NCI-H2029 (cell line): ENCODE data around the gene CLEC7A.

ENCODE experiments used
- DNase-seq: peaks from one replicate; lab custom pipeline; 2025; lab: John Stamatoyannopoulos, UW

CLEC7A gene

DNA sequence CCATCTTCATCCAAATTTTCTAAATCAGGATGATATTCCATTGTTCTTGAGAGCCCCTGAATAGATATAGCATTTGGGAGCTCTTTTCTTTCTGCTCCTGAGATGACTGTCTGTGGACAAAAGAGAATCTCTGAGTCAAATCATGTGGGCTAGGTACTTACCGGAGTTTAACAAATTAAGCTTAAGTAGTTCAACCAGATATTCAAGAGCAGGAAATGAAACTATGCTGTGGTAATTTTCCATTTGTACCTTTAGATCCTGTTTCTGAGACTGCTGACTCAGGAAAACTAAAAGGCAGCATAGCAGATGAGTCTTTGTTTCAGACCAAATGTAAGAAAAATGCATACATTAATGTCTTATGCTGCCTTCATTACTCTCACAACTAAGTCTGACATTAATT lies at the start of gene CLEC7A:
TSS of gene CLEC7A (minus strand) at position 158 of the 400 bp plus-strand sequence. CDS start at position 41, 117 bp downstream.
- DNase-seq = no peak

DNA sequence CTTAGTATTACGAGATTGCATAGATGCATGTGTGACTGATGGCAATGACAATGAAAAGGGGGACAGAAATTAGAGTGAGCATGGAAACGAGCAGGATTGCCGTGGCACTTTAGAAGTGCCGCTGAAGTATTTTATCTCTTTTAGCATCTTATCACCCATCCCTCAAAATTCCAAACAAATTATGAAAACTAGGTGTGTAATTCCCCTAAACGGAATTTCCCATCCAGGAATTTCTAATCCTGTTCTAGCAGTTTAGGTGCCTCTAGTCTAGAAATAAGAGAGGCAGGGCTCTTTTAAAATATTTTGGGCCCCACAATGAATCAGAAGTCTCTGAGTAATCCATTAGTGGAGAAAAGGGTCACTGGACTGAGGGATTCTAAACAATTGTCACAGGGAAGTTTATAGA lies 49.8 kb upstream of the CLEC7A start:
- DNase-seq = no peak

DNA sequence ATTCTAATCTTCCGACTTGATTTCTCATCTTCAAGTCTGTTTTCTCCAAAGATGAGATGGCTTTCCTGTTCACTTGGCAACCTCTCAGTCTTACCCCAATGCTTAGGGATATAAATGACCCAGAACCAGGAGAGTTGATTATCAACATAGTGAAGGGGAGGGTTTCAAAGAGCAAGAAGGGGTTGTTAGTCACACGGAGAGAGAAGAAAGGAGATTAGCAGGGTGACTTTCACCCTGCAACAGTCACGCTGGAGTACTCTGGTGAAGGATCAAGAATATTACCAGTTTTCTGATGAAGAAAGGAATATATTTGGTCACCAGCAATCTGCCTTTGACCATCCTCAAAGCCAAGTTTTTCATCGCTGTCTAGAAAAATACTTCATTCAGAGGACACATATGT lies 48.8 kb upstream of the CLEC7A start, which contains the start of gene TMEM52B:
TSS of gene TMEM52B (plus strand) at position 212 of the 400 bp plus-strand sequence. CDS start 543 bp downstream, outside the sequence.
- DNase-seq = no peak

DNA sequence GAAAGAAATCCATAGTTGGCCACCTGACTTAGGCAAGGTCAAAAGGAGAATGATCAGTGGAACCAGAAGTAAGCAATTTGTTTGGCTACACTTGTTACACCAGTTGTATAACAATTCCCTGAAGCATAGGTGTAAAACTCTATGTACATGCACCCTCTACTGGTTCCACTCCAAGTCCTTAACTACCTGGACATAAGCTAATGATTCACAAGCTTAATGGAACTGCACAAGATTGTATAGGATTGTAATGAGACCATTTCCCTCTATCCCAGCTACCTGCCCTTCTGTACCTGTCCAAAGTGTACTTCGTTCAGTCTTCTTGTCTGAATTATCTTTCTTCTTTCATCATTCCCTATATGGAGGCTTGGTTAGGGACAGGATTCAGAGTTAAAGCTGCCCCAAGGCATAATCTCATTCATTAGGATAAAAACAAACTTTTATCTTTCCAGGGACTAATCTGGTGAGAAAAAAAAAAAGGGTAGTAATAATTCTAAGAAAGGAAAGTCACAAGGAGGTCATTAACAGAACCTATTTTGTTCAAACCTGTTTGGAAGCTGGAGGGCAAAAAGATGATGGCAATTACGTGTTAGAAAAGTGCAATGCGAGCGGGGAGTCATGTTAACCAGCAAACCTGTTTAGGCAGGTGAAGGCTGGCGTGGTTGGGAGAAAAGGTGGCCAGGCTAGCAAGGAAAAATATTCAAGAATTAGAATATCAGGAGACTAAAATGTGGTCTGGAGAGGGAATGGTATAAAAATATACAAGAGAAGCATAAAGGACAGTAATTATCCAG lies 46.0 kb upstream of the CLEC7A start:
- no peak for DNase-seq

DNA sequence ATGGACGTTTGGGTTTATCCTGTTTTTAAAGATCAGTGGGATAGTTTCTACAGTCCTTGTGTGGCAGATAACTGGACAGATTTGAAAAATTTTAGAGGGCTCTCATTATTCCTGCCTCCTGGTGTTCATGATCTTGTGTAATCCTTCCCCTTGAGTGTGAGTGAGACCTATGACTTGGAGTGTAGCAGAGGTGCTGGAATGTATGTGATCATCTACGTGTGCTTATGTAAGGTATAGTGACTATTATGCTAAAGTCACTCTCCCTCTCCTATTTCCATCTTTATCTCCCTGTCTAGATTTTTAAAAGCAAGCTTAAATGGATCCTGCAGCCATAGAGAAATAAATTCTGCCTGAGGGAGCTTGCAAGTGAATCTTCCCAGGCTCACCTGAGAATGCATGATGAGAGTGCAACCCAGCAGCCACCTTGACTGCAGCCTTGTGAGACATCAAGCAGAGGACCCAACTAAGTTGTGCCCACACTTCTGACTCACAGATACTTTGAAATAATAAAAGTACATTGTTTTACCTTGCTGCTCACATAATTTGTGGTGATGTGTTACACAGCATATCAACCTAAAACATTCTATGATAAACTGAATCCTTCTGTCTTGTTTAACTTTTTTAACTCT lies 45.1 kb upstream of the CLEC7A start:
- DNase-seq = no peak

DNA sequence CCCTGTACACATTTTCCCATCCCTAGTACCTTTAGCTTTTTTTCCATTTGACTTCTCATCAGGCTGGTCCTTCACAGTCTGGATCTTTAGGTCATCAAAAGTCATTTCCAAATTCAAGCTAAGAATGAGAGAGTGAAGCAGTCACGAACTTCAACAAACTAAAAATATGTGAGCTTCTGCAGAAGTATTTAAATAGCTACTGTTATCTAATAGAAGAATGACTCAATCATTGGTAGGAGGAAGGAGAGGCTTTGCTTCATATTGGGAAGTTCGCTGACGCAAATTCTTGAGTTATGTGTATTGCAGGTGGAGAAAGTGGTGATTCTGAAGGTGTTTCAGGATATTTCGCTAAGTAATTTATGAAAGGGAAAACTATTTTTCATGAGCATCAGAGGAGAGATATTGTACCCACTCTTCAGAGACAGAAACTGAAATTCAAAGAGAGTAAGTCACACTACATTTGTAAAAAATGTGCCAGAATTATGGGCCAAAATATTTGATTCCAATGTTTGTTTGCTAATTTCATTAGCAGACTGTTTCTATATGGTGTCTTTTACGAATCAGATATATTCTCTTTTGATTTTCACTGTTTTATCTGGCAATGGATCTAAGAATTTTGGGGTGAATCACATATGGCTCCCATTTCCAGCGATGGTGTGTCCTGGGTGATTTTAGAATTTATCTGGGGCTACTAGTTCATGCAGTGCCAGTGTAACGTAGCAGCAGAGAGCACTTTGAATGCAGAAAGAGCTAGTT lies 42.2 kb upstream of the CLEC7A start, which contains the start of gene OLR1:
TSS of gene OLR1 (minus strand) at position 160 of the 756 bp plus-strand sequence. CDS start at position 105, 55 bp downstream.
- DNase-seq = no peak

DNA sequence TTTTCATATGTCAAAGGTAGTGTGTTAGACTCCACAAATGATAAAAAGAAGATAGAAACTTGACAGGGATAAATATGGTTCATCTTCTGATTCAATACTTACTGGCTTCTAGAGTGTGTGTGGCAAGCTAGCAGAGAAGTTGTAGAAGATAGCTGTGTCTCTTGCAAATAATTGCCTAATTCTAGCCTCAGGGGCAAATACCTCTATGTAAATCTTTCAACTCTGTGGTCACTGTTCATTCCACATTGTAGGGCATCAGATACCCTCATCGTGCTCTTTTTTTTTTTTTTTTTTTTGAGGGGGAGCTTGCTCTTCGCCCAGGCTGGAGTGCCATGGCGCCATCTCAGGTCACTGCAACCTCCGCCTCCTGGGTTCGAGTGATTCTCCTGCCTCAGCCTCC lies 40.2 kb upstream of the CLEC7A start:
- DNase-seq = no peak

DNA sequence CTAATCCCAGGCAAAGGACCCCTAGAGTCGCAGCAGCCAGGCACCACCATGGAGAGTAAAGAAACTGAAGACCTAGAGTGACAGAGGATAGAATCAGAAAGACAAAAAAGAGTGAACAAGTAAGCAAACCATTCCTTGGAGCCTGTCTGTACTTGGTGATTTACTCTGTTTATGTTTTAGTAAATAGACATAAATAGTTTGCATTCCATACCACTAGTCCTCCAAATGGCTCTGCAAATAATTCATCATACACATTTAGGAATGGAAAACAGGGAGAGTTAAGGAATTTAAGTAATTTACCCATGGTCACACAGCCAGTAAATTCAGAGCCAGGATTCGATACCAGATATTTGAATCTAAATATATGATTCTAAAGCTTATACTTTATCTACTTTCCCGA lies 39.1 kb upstream of the CLEC7A start:
- no peak for DNase-seq

DNA sequence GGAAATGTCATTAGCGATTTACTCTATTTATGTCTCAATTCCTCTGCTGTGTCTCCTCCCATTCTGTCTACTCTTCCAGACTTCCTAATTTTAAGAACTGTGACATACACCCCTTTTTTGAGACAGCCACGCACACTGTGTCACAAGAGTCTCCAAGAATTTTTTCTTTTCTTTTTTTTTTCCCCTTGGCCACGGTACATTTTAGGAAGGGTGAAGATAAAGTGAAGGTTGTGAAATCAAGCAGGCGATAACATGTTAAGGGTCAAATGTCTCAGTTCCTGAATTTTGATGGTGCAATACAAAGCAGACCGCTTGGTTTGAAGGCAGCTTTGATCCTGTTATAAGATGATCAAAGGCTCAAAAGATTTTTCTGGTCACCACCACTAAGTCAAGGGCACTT lies 37.6 kb upstream of the CLEC7A start:
- no peak for DNase-seq

DNA sequence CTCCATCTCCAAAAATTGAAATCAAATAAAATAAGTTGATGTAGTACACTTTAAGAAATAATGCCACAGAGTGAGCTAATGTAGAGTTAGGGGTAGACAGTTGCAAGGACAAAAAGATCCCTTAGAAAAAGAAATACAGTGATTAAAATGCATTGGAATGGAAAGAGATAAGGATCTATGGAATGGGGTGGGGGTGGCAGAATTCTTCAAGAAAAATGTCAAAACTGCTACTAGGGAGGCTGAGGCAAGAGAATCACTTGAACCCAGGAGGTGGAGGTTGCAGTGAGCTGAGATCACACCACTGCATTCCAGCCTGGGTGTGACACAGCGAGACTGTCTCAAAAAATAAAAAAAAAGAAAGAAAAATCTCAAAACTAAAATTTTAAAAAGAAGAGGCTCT lies 35.4 kb upstream of the CLEC7A start:
- no peak for DNase-seq

DNA sequence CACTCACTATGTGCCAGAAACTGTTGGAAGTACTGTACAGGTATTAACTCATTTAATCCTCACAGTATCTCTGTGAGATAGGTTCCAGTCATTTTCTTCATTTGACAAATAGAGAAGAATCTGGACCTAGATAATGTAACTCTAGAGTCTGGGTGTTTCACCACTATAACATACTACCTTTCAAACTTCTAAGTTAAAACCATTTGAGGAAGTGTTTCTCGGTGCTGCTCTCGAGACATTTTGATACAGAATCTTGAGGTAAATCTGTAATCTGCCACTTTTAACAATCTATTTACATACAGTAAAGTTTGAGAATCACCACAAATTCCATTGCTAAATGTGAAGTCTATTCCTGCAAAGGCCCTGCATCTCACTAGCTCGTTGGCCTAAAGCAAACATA lies 33.1 kb upstream of the CLEC7A start:
- DNase-seq = no peak

DNA sequence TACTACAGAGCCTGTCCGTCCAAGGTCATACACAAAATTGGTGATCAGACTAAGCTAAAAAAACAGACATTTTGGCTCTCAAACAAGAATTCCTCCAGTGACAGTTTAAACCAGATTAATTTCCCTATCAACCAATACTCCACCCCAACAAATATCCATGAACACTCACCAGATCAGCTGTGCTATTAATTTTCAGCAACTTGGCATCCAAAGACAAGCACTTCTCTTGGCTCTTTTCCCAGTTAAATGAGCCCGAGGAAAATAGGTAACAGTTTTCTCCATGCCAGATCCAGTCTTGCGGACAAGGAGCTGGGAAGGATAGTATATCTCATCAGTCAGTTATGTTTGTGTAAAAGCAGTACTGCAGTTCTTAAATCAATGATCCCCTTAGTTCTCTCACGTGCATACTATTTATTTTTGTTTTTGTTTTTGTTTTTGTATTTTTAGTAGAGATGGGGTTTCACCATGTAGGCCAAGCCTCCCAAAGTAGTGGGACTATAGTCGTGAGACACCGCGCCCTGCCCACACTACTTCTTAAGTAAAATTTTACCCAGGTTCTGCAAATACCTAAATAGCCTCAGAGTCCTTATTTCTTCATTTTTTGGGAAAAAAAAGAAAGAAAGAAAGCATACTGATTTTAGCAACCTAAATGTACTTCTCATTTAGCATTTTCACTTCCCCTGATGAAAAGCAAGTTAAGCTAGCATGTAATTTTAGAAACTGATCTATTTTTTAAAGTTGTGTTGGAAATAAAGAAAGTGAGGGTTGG lies 30.8 kb upstream of the CLEC7A start:
- DNase-seq = no peak

DNA sequence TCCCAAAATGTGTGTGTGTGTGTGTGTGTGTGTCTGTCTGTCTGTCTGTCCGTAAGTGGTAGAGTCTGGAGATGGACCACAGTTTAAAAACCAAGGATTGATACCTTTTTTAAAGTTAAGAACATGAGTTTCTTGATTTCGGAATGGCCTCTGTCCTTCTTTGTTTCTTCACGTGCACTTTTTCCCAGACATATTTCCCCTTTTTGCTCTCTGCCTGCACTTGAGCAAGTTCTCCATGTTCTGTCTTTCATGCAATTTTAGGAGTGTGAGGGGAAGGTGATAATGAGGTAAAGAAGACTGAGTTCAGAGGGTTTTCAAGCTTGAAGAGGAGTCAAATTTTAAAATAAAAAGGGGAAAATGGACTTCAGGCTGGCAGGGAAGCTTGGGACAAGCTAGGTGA lies 29.3 kb upstream of the CLEC7A start:
- DNase-seq = no peak

DNA sequence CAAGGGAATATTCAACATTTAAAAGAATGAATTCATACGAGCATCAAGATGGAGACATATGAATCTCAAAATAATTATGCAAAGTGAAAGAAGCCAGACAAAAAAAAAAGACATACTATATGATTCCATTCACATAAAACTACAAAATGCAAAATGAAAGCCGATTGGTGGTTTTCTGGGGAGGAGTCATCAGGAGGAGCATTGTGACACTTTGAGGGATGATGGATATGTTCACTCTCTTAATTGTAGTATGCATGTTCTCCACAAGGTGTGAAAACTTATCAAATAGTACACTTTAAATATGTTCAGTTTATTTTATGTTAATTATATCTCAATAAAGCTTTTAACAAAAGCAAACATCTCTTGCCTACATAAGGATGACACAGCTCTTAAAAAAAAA lies 28.4 kb upstream of the CLEC7A start:
- DNase-seq = no peak

DNA sequence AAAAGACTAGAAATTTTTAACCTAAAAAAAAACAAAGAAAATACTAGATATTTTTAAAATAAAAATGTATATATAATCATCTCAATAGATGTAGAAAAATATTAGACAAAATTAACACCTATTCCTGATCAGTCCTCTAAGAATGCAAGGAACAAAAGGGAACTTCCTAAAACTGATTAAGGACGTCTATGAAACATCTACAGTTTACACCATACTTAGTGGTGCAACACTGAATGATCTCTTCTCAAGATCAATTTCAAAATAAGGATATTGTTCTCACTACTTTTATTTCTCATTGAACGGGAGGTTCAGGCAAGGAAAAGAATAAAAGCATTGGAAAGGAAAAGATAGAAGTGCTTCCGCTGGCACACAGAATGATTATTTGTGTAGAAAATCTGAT lies 26.0 kb upstream of the CLEC7A start:
- no peak for DNase-seq

DNA sequence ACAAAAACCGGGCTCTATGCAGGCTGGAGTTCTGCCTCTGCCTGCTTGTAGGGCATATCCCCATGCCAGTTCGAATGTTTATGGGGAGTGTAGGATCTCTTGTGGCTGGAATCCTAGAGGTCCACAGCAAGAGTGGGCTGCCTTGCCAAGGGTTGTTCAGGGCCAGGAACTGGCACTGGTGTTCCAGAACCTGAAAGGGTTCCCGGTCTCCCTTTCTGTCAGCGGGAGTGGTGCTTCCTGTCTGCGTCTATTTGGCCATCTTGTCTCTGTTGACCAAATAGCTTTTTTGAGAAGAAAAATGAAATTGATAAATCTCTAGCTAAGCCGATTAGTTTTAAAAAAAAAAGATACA lies 24.1 kb upstream of the CLEC7A start:
- DNase-seq = no peak

DNA sequence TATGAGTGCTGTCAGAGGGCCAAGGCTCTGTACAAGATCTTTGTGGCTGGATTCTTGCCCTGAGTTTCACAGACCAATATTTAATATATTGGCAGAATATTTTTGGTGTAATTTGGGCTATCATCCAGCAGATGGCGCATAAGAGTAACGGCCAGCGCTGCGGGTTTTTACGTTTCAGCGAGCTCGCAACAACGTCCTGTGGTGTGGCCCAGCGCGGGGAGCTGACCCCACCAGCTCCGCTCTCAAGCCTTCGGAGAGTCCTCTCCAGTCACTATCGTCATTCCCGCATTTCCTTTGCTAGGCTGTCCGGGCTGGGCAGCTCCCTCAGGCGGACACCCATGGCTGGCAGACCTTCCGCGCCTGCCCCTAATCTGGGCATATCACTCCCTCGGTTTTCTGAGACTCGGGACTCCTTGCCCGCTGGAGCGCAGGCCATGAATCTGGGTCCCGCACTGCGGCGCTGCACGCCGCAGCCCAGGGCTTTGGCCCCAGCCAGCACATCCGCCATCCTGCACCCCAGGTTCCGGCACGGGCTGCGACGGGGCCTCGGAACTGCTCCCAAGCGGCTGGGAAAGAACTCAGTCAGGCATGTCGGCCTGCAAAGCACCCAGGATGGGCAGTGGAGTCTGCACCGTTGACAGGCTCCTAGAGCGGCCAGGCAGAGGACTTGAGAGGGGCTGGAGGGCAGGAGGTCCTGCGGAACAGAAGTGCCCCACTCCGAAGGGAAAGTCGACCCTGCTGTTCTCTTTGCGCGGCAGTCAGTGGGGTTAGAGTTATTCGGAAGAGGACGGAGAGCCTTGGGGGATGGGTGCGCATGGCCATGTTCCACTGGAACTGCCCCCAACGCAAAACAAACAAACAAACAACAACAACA lies 23.5 kb upstream of the CLEC7A start:
- DNase-seq = peak; percentile 18

DNA sequence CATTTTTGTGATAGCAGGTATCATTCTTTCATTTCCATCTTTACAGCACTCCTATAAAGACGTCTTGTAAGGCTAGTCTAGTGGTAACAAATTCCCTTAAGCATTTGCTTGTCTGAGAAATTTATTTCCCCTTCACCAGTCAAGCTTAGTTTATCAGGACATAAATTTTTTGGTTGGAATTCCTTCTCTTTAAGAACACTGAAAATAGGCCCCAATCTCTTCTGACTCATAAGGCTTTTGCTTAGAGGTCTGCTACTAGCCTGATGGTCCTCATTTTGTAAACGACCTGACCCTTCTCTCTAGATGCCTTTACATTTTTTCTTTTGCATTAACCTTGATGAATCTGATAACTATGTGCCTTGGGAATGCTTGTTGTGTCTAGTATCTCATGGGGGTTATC lies 21.6 kb upstream of the CLEC7A start:
- no peak for DNase-seq

DNA sequence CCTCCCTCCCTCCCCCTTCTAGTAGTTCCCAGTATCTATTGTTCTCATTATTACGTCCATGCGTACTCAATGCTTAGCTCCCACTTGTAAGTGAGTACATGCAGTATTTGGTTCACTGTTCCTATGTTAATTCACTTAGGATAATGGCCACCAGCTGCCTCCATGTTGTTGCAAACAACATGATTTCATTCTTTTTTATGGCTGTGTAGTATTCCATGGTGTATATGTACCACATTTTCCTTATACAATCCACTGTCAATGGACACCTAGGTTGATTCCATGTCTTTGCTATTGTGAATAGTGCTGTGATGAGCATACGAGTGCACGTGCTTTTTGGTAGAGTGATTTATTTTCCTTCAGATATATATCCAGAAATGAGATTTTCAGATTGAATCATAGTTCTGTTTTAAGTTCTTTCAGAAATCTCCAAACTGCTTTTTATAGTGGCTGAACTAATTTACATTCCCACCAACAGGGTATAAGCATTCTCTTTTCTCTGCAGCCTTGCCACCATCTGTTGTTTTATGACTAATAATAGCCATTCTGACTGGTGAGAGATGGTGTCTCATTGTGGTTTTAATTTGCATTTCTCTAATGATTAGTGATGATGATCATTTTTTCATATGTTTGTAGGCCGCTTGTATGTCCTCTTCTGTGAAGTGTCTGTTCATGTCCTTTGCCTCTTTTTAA lies 17.9 kb upstream of the CLEC7A start:
- no peak for DNase-seq

DNA sequence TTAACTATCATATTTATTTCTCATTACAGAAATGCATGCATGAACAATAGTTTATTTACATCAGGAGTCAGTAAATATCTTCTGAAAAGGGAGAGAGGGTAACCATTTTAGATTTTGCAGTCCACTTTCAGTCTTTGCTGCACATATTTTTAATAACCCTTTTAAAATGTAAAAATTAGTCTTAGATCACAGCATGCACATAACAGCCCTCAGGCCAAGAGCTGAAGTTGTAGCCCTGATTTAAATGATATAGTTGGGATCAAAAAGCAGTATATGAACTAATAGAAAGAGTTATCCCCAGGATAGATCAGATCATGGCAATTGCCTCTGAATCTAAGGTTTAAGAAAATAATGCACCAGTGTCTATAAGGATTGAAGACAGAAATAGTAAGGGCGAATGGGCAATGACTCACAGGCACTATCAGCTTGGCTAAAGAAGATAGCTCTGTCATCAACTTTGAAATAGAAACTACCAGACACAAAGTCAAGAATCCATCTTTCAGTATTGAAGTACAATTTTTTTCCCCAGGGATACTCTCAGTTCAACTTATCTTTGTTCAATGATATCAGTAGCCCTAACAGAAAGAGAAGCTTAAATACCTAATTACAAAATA lies 13.1 kb upstream of the CLEC7A start:
- no peak for DNase-seq
